K562 (cell line): ENCODE data around the gene PTHLH. TPM values are rescaled to one million over a fixed set of nuclear protein-coding genes. Genes with fewer than 3 reads are reported as not detected.
A peak's percentile ranks its signal among the peaks of the same experiment; 100 is the strongest.

Source experiments
- ATAC-seq: fragments of 200-7000 bp; cut with Tn5 transposase; 3 replicates; pipeline ENCODE4 v1.9.1; 2020; ENCODE audit warnings: moderate library complexity
- BruUV-seq: library from RNA; stranded (reverse); fragments of 400-500 nt; replicated peaks from 2 replicates; lab custom pipeline; 2021; lab: Mats Ljungman, UMichigan
- CTCF ChIA-PET: fragments of 300-600 bp; formaldehyde crosslinking; extraction: SDS; loops from one replicate; lab custom pipeline; 2021; ENCODE audit warnings: low intra/inter-chr PET ratio; lab: Yijun Ruan, JAX
- POLR2A ChIA-PET: fragments of 300-600, 350-650 bp; sonication (Branson Sonifier 250); formaldehyde crosslinking; extraction: SDS; loops from one replicate; lab custom pipeline; 2021; ENCODE audit warnings: antibody characterized with exemption, inconsistent platforms; lab: Yijun Ruan, JAX
- DNase-seq, 4 experiments: peaks; one replicate each; pipeline versions ENCODE4 v3.0.0 to v3.0.0-alpha.2; 2011 to 2018; ENCODE audit warnings: low spot score in 3 of 4, mixed read lengths in 3 of 4; ENCODE audit errors: extremely low read depth in 1 of 4
- FAIRE-seq: peaks from 2 replicates; lab custom pipeline; 2011; peaks lifted over from hg19 to GRCh38; lab: Jason Lieb, UNC
- H2AFZ ChIP-seq: 2 replicates; pipeline ENCODE4 v1.6.0; 2011; ENCODE audit warnings: low read depth, low read length, control low read depth, inconsistent platforms
- H3K27ac ChIP-seq: fragments of 200-600 bp; 3 replicates; pipeline ENCODE4 v1.8.0; 2011; ENCODE audit warnings: low read depth, mild to moderate bottlenecking, control low read depth, inconsistent platforms, low read length, moderate library complexity, mixed read lengths; ENCODE audit errors: extremely low read depth
- H3K27me3 ChIP-seq, 2 experiments: fragments of 300-600 bp in 1 of 2; 2 replicates in 1 of 2; 3 replicates in 1 of 2; pipeline versions ENCODE4 v1.6.0 to v1.8.0; 2011; ENCODE audit warnings: inconsistent platforms in 2 of 2, low read length in 2 of 2, mild to moderate bottlenecking in 1 of 2, mixed read lengths in 1 of 2, moderate library complexity in 1 of 2; ENCODE audit not compliant: control insufficient read depth in 2 of 2, insufficient read depth in 2 of 2
- H3K36me3 ChIP-seq: fragments of 300-600 bp; 3 replicates; pipeline ENCODE4 v1.8.0; 2011; ENCODE audit warnings: mild to moderate bottlenecking, low read length, inconsistent platforms; ENCODE audit not compliant: control insufficient read depth, insufficient read depth
- H3K4me1 ChIP-seq, 2 experiments: fragments of 200-600 bp in 1 of 2; replicated peaks in 1 of 2; 2 replicates in 1 of 2; 3 replicates in 1 of 2; pipeline versions ENCODE4 v1.5.1 to v1.8.0; 2011; ENCODE audit warnings: inconsistent platforms in 2 of 2, low read length in 2 of 2, mild to moderate bottlenecking in 1 of 2, mixed read lengths in 1 of 2, moderate library complexity in 1 of 2; ENCODE audit not compliant: control insufficient read depth in 2 of 2, insufficient read depth in 2 of 2
- H3K4me2 ChIP-seq: 2 replicates; pipeline ENCODE4 v1.6.1; 2011; ENCODE audit warnings: low read length, control low read depth, inconsistent platforms, mixed read lengths; ENCODE audit not compliant: insufficient read depth
- H3K4me3 ChIP-seq: fragments of 200-600 bp; sonication (generic), shearing (Covaris generic); 2 replicates; pipeline ENCODE4 v1.5.1; 2016; ENCODE audit warnings: control low read depth, inconsistent platforms
- H3K79me2 ChIP-seq: fragments of 200-600 bp; 3 replicates; pipeline ENCODE4 v1.8.0; 2011; ENCODE audit warnings: low read length, inconsistent platforms; ENCODE audit not compliant: control insufficient read depth, insufficient read depth
- H3K9ac ChIP-seq, 2 experiments: 2 replicates each; pipeline versions ENCODE4 v1.6.0 to v1.6.1; 2011; ENCODE audit warnings: low read depth in 2 of 2, low read length in 2 of 2, control low read depth in 1 of 2, inconsistent platforms in 1 of 2, mild to moderate bottlenecking in 1 of 2, mixed read lengths in 1 of 2; ENCODE audit not compliant: insufficient read depth in 1 of 2
- H3K9me1 ChIP-seq: one replicate; pipeline ENCODE4 v1.6.0; 2011; ENCODE audit warnings: inconsistent platforms, mild to moderate bottlenecking, low read length, moderate library complexity; ENCODE audit not compliant: control insufficient read depth, insufficient read depth
- H3K9me3 ChIP-seq: replicated peaks from 2 replicates; pipeline ENCODE4 v1.5.1; 2011; ENCODE audit warnings: low read depth, low read length, inconsistent platforms; ENCODE audit not compliant: control insufficient read depth, insufficient read depth
- H4K20me1 ChIP-seq: replicated peaks from 2 replicates; pipeline ENCODE4 v1.6.1; 2011; ENCODE audit warnings: low read length, inconsistent platforms, mixed read lengths; ENCODE audit not compliant: control insufficient read depth, insufficient read depth
- C11orf30 ChIP-seq: fragments of 450-650 bp; IDR thresholded peaks from 2 replicates; pipeline ENCODE4 v1.6.1; 2016; ENCODE audit warnings: low read depth, mild to moderate bottlenecking
- CBFA2T2 ChIP-seq: fragments of 450-650 bp; conservative IDR thresholded peaks from 2 replicates; pipeline ENCODE4 v1.6.1; 2017; ENCODE audit warnings: mild to moderate bottlenecking
- EP300 ChIP-seq: IDR thresholded peaks from 2 replicates; pipeline ENCODE4 v1.6.1; 2012; ENCODE audit warnings: low read length, improper control_type of control experiment
- FOSL1 ChIP-seq: fragments of 200-800 bp; sonication (Bioruptor generic); conservative IDR thresholded peaks from 2 replicates; pipeline ENCODE4 v1.6.1; 2016; ENCODE audit warnings: missing genetic modification characterization, missing compliant biosample characterization
- FOXM1 ChIP-seq, 2 experiments: fragments of 450-650 bp in 1 of 2; sonication (generic) in 1 of 2; formaldehyde crosslinking in 1 of 2; IDR thresholded peaks; 2 replicates each; pipeline versions ENCODE4 v1.6.1 to v1.9.0; 2017 to 2022; ENCODE audit warnings: low read depth in 2 of 2, mild to moderate bottlenecking in 2 of 2, missing genetic modification reagents in 1 of 2, moderate library complexity in 1 of 2
- L3MBTL2 ChIP-seq: fragments of 450-650 bp; IDR thresholded peaks from 2 replicates; pipeline ENCODE4 v1.6.1; 2016; ENCODE audit warnings: mild to moderate bottlenecking, moderate library complexity
- MAFF ChIP-seq: IDR thresholded peaks from 2 replicates; pipeline ENCODE4 v1.6.1; 2012; ENCODE audit warnings: low read length, improper control_type of control experiment
- MITF ChIP-seq: IDR thresholded peaks from 2 replicates; pipeline ENCODE4 v1.6.1; 2014; ENCODE audit warnings: antibody characterized with exemption
- NUFIP1 ChIP-seq: fragments of 450-650 bp; IDR thresholded peaks from 2 replicates; pipeline ENCODE4 v1.6.1; 2018; ENCODE audit not compliant: partially characterized antibody
- RBBP5 ChIP-seq: fragments of 200-600 bp; sonication (generic); IDR thresholded peaks from 2 replicates; pipeline ENCODE4 v1.6.1; 2012; ENCODE audit warnings: borderline replicate concordance, mild to moderate bottlenecking, low read length, control low read depth, inconsistent platforms; ENCODE audit not compliant: insufficient read depth, poor library complexity, severe bottlenecking
- RBM14 ChIP-seq: fragments of 200-400 bp; formaldehyde crosslinking; IDR thresholded peaks from 2 replicates; pipeline ENCODE4 v1.6.1; 2018; ENCODE audit warnings: low read depth, mild to moderate bottlenecking, low read length, moderate library complexity, borderline replicate concordance; ENCODE audit not compliant: insufficient read depth
- SMARCA4 ChIP-seq: fragments of 450-650 bp; IDR thresholded peaks from 2 replicates; pipeline ENCODE4 v1.6.1; 2016
- TEAD4 ChIP-seq, 2 experiments: sonication (generic) in 1 of 2; formaldehyde crosslinking in 1 of 2; IDR thresholded peaks; 2 replicates each; pipeline versions ENCODE4 v1.6.1 to v1.8.0; 2012 to 2022; ENCODE audit warnings: borderline replicate concordance in 1 of 2, inconsistent platforms in 1 of 2, low read length in 1 of 2, mild to moderate bottlenecking in 1 of 2, missing genetic modification reagents in 1 of 2
- ZNF263 ChIP-seq: sonication (generic); formaldehyde crosslinking; IDR thresholded peaks from 2 replicates; pipeline ENCODE4 v1.8.0; 2022; ENCODE audit warnings: mild to moderate bottlenecking, missing genetic modification reagents, borderline replicate concordance
- ZNF431 ChIP-seq: sonication (generic); formaldehyde crosslinking; IDR thresholded peaks from 2 replicates; pipeline ENCODE4 v1.8.0; 2022; ENCODE audit warnings: mild to moderate bottlenecking, missing genetic modification reagents
- WGBS: fragments of 100-300 bp; shearing (Covaris generic); methylation state at CpG from one replicate; pipeline ENCODE4 v1.1.6; 2016; ENCODE audit warnings: low coverage, mixed read lengths; ENCODE audit not compliant: insufficient coverage; ENCODE audit errors: missing lambda C conversion rate; 5-methylcytosine and 5-hydroxymethylcytosine counted together
- in situ Hi-C: fragments of 300-500 bp; cut with MboI; formaldehyde crosslinking; loops from 4 replicates; pipeline ENCODE4 v1.15.0; 2018; ENCODE audit warnings: inconsistent platforms, mixed read lengths
- intact Hi-C: fragments of 100-400 bp; cut with micrococcal nuclease; formaldehyde crosslinking; loops from 2 replicates; pipeline ENCODE4 v1.14.2; 2022
- polyA plus RNA-seq, 8 experiments: library from polyadenylated mRNA; depleted of rRNA in 4 of 8; stranded (reverse) in 5 of 8; unstranded in 3 of 8; fragments of >200 nt; fragmentation: Nextera tagmentation in 2 of 8; fragmentation: Illumina TruSeq in 1 of 8; extraction: Ambion mirVana in 2 of 8; extraction: Trizol in 1 of 8; gene quantifications; 2 replicates each; pipeline versions ENCODE4 v1.2.1 to v1.2.3, GENCODE V29; 2011 to 2014; ENCODE audit warnings: inconsistent platforms in 1 of 8, missing spikeins in 1 of 8
- total RNA-seq, 7 experiments: library from RNA; depleted of rRNA in 6 of 7; stranded (reverse); fragments of >200 nt in 6 of 7; fragmentation: Illumina TruSeq in 2 of 7; extraction: Trizol in 2 of 7; gene quantifications; 2 replicates each; pipeline versions ENCODE4 v1.2.1 to v1.2.3, GENCODE V29; 2011 to 2021; ENCODE audit warnings: low replicate concordance in 1 of 7
- TF ChIP-seq, protein P1 (sequence below): fragments of 250-450 bp; sonication (Bioruptor Pico); IDR thresholded peaks from 2 replicates; pipeline ENCODE4 v1.4.0; 2020

The PTHLH gene
- total and polyA plus RNA-seq, 9 of the 15 experiments (the other 6 are each of a cell fraction or from before 2014, with no cell fraction given): 0.14 to 2.5 (median 0.74) TPM

DNA sequence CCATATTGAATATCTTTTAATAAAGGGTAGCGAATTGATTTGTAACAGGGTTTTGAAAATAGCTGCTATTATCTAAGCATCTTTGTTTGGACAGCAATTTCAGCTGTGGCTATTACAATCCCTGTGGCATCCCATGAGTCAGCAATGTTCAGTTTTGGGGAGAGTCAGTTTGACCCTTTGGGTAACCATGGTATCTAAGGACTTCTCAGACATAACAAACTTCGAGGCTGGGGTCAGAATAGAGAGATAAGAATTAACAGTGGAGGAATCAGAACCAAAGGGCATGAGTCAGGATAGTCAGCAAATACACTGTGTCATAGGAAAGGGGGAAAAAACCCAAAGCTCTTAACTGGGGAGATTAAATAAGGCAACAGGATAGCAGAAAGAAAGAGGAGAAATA lies 11.7 kb upstream of the PTHLH start:
- no TSS peak for BruUV-seq
- H3K27me3 ChIP-seq: no peaks in the 10 kb centered on the region
- no peaks in the 10 kb centered on the region for H3K9me1 ChIP-seq
- peak; percentile 67 for FAIRE-seq
- intact Hi-C loops: no loop called here
- no peak overlapping the region for H2AFZ ChIP-seq
- DNase-seq: peak; percentile 27 to 71 (median 41)
- H3K4me2 ChIP-seq: no peak overlapping the region
- in situ Hi-C loops: no loop called here
- no peaks in the 10 kb centered on the region for H3K36me3 ChIP-seq
- no peaks in the 10 kb centered on the region for H4K20me1 ChIP-seq
- H3K4me1 ChIP-seq: no peaks in the 10 kb centered on the region; a peak in 1 of 5 replicates
- 0 out of 3 replicates have a peak, but pooled peaks have one; percentile 26 for ATAC-seq
- no peak overlapping the region for H3K27ac ChIP-seq
- CTCF ChIA-PET: no interaction called here
- H3K9me3 ChIP-seq: no peaks in the 10 kb centered on the region
- no peak overlapping the region for H3K4me3 ChIP-seq
- no peaks in the 10 kb centered on the region for H3K79me2 ChIP-seq
- WGBS: 14% methylated on average over 2 of the region's 2 CpGs
- POLR2A ChIA-PET: interaction anchor here (1.0 to 1.6 kb wide), 2 partner anchors 9 to 21 kb away, joined by 4 to 6 read pairs; no protein-coding TSS in a partner anchor
- no peak overlapping the region for H3K9ac ChIP-seq
- TF ChIP-seq EP300 (peak; percentile 70), RBM14 (no peak), MAFF (peak; percentile 91), TEAD4 (IDR thresholded peaks at IDR 0.05; ENCODE audit: low read length) (peak; percentile 44; the same call in 1 of the 2 replicates), TEAD4 (CRISPR knock-in tag; IDR thresholded peaks at IDR 0.05; ENCODE audit: borderline replicate concordance) (no peak), RBBP5 (no peak), FOSL1 (tag) (peak; percentile 95), FOXM1 (IDR thresholded peaks at IDR 0.05; ENCODE audit: low read depth) (0 out of 2 replicates have a peak, but pooled peaks have one; percentile 36), FOXM1 (CRISPR knock-in tag; IDR thresholded peaks at IDR 0.05; ENCODE audit: low read depth) (no peak), ZNF263 (CRISPR knock-in tag) (no peak), ZNF431 (CRISPR knock-in tag) (no peak), MITF (no peak), C11orf30 (peak; percentile 94), CBFA2T2 (no peak; the same call in 1 of the 2 replicates), SMARCA4 (peak; percentile 65; the same call in 1 of the 2 replicates), NUFIP1 (no peak), L3MBTL2 (no peak)
- TF ChIP-seq, protein P1, sequence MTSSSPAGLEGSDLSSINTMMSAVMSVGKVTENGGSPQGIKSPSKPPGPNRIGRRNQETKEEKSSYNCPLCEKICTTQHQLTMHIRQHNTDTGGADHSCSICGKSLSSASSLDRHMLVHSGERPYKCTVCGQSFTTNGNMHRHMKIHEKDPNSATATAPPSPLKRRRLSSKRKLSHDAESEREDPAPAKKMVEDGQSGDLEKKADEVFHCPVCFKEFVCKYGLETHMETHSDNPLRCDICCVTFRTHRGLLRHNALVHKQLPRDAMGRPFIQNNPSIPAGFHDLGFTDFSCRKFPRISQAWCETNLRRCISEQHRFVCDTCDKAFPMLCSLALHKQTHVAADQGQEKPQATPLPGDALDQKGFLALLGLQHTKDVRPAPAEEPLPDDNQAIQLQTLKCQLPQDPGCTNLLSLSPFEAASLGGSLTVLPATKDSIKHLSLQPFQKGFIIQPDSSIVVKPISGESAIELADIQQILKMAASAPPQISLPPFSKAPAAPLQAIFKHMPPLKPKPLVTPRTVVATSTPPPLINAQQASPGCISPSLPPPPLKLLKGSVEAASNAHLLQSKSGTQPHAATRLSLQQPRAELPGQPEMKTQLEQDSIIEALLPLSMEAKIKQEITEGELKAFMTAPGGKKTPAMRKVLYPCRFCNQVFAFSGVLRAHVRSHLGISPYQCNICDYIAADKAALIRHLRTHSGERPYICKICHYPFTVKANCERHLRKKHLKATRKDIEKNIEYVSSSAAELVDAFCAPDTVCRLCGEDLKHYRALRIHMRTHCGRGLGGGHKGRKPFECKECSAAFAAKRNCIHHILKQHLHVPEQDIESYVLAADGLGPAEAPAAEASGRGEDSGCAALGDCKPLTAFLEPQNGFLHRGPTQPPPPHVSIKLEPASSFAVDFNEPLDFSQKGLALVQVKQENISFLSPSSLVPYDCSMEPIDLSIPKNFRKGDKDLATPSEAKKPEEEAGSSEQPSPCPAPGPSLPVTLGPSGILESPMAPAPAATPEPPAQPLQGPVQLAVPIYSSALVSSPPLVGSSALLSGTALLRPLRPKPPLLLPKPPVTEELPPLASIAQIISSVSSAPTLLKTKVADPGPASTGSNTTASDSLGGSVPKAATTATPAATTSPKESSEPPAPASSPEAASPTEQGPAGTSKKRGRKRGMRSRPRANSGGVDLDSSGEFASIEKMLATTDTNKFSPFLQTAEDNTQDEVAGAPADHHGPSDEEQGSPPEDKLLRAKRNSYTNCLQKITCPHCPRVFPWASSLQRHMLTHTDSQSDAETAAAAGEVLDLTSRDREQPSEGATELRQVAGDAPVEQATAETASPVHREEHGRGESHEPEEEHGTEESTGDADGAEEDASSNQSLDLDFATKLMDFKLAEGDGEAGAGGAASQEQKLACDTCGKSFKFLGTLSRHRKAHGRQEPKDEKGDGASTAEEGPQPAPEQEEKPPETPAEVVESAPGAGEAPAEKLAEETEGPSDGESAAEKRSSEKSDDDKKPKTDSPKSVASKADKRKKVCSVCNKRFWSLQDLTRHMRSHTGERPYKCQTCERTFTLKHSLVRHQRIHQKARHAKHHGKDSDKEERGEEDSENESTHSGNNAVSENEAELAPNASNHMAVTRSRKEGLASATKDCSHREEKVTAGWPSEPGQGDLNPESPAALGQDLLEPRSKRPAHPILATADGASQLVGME (CRISPR knock-in tag): no peak
